GM12864 (cell line): ENCODE data around the gene ADAM10.

Experiments used
- DNase-seq: peaks from one replicate; pipeline ENCODE4 v3.0.0-alpha.2; 2011; ENCODE audit warnings: low read depth
- H3K4me3 ChIP-seq: 2 replicates; pipeline ENCODE4 v1.5.1; 2011; ENCODE audit warnings: mild to moderate bottlenecking, low read depth, low read length, control low read depth
- TF ChIP-seq, protein P1 (sequence below): IDR thresholded peaks from 2 replicates; pipeline ENCODE4 v1.5.1; 2011; ENCODE audit warnings: low read depth, mild to moderate bottlenecking, moderate library complexity, low read length, control low read depth, inconsistent platforms; ENCODE audit errors: missing control alignments

The ADAM10 gene, protein sequence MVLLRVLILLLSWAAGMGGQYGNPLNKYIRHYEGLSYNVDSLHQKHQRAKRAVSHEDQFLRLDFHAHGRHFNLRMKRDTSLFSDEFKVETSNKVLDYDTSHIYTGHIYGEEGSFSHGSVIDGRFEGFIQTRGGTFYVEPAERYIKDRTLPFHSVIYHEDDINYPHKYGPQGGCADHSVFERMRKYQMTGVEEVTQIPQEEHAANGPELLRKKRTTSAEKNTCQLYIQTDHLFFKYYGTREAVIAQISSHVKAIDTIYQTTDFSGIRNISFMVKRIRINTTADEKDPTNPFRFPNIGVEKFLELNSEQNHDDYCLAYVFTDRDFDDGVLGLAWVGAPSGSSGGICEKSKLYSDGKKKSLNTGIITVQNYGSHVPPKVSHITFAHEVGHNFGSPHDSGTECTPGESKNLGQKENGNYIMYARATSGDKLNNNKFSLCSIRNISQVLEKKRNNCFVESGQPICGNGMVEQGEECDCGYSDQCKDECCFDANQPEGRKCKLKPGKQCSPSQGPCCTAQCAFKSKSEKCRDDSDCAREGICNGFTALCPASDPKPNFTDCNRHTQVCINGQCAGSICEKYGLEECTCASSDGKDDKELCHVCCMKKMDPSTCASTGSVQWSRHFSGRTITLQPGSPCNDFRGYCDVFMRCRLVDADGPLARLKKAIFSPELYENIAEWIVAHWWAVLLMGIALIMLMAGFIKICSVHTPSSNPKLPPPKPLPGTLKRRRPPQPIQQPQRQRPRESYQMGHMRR

DNA sequence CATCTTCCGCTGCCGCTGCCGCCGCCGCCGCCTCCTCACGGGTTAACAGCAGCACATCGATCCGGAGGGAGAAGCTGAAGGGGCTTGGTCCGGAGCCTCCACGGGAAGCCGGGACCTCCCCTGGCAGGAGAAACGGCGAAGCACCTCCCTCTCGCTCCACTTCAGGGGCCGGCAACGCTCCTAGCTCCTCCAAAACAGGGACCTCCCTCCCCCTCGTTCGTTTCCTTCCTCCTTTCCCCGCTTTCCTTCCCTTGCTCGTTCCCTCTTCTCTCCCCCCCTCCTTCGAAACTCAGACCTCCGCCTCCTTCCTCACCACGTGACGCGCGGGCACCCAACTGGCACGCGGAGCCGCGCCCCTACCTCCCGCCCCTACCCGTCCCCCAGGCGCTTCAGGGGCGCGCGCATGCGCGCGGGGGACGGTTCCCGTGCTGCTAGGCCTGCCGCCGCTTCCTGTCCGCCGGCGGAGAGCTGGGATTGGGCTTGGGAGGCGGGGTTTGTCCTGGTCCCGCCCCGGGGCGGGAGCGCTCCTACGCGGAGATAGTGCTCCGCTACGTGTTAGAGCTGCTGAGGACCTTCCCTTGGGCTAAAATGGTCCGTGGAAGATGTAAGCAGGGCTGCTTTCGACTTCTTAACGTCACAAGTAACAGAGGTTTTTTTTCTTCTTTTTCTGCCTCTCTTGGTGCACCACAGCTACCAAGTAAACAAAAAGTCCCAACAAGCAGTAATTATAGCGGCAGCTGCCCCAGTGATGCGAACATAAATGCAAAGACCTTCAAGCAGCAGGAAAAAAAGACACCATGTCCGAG, at the start of gene ADAM10:
Gene ADAM10, minus strand, starts transcription at position 176 of the 806 bp plus-strand sequence. Its CDS starts 173 bp downstream, at position 3.
- peak within 1 kb of the TSS; percentile 65 for H3K4me3 ChIP-seq
- DNase-seq = peak; percentile 88
- TF ChIP-seq, protein P1, sequence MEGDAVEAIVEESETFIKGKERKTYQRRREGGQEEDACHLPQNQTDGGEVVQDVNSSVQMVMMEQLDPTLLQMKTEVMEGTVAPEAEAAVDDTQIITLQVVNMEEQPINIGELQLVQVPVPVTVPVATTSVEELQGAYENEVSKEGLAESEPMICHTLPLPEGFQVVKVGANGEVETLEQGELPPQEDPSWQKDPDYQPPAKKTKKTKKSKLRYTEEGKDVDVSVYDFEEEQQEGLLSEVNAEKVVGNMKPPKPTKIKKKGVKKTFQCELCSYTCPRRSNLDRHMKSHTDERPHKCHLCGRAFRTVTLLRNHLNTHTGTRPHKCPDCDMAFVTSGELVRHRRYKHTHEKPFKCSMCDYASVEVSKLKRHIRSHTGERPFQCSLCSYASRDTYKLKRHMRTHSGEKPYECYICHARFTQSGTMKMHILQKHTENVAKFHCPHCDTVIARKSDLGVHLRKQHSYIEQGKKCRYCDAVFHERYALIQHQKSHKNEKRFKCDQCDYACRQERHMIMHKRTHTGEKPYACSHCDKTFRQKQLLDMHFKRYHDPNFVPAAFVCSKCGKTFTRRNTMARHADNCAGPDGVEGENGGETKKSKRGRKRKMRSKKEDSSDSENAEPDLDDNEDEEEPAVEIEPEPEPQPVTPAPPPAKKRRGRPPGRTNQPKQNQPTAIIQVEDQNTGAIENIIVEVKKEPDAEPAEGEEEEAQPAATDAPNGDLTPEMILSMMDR = no peak

DNA sequence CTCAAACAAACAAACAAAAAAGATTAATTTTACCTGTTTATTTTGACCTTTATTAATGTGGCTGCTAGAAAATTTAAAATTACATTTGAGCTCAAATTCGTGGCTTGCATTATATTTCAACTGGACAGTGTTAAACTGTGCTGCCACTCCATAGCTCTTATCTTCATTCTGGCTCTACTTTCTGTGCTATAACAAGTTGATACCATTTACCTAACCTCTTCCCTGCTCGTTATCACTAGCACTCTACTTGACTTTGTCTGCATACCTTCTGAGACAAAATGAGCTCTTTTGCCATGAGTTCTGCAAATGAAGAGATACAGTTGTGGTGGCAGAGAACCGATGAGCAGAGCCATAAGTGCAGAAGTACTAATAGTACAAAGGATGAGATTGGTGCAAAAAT, 48.0 kb upstream of the ADAM10 start:
- TF ChIP-seq, protein P1 = no peak

DNA sequence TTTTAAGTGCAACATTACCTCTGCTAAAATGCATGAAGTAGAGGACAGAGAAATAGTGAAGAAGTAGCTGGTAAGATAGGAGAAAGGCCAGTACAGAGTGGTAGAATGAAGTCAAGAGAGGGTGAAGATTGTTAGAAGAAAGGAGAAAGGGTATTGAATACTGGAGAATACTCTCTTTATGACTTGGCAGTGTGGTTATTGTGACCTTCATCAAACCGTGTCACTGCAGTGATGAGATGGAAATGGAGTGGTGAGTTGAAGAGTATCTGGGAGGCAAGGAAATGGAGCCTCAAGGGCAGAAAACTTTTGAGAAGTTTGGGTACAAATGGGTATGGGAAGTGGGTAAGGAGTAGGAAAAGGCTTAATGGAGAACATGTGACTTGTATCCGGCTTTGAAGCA, 46.3 kb upstream of the ADAM10 start:
- DNase-seq = no peak
- TF ChIP-seq, protein P1 = no peak

More for the DNA sequence above, 48.0 kb upstream of the ADAM10 start:
- H3K4me3 ChIP-seq = no peak overlapping the region
- DNase-seq = no peak

DNA sequence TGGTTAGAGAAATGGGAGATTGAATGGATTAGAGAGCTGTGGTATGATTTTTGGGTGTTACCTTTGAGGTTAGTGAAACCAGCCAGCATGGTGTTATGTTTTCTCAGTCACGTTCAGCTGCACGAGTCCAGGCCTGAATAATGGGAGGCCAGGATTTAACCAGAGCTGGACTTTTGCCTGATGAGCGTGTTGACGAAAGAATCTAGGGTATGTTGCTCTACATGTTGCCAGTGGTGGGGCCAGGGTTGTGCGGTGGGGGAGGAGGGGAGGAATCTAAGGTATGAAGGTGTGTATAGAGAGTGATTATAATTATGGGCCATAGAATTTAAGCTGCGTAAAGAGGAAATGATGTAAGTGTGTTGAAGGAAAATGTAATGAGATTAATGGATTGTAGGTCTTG, 44.4 kb upstream of the ADAM10 start:
- no peak overlapping the region for H3K4me3 ChIP-seq
- TF ChIP-seq, protein P1 = no peak
- no peak for DNase-seq

More for the DNA sequence above, 46.3 kb upstream of the ADAM10 start:
- no peak overlapping the region for H3K4me3 ChIP-seq

DNA sequence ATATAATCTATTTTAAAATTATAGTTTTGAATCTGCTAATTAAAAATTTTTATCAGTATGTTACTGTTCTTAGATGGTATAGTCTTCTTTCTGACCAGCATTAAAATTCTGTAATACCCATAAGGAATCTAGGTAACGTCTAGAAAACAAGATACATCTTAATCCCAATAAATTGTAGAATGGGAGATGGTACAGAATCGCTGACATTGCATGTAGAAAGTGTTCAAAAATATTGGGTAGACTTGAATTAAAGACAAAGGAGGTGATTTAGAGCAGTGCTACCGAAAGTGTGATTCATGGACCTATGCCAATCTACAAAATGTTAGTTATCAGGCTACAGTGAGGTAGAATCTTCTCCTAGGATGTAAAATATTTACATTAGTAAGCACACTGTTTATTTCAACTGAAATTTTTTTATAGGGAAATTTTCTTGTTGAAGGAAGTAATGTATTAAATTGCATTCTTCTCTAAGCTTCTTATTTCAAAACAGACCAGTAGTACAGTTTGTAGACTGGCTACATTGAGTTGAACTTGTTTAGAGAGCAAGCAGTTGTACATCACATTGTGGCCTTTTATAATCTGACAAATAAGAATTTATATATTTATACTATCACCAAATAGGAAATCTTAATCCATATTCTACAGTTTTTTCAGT, 38.7 kb upstream of the ADAM10 start:
- TF ChIP-seq, protein P1 = no peak
- no peak overlapping the region for H3K4me3 ChIP-seq
- no peak for DNase-seq

DNA sequence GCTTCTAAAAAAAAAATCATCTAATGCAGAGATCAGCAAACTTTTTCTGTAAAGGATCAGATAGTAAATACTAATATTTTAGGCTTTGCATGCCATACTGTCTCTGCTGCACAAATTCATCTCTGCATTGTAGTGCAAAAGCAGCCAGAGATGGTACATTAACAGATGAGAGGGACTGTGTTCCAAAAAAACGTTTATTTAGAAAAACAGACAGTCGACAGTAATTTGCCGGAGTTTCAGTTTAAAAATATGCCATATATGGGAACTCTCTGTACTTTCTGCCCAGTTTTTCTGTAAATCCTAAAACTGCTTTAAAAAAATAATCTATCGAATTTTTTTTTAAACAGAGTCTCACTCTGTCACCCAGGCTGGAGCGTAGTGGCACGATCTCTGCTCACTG, 35.8 kb upstream of the ADAM10 start:
- H3K4me3 ChIP-seq = no peak overlapping the region
- DNase-seq = no peak
- TF ChIP-seq, protein P1 = no peak
